HUES64 (cell line): ENCODE data around the gene TJP2.

Experiments used
- H3K27ac ChIP-seq: 2 replicates; pipeline ENCODE4 v1.7.0; 2013; ENCODE audit warnings: low read depth, low read length, inconsistent platforms
- H3K27me3 ChIP-seq: 2 replicates; pipeline ENCODE4 v1.6.1; 2013; ENCODE audit warnings: mild to moderate bottlenecking, low read length; ENCODE audit not compliant: insufficient read depth
- H3K36me3 ChIP-seq: 2 replicates; pipeline ENCODE4 v1.6.1; 2013; ENCODE audit warnings: mild to moderate bottlenecking, low read length; ENCODE audit not compliant: insufficient read depth
- H3K4me1 ChIP-seq: 2 replicates; pipeline ENCODE4 v1.6.1; 2013; ENCODE audit warnings: mild to moderate bottlenecking, low read length, moderate library complexity; ENCODE audit not compliant: insufficient read depth
- H3K4me3 ChIP-seq: 2 replicates; pipeline ENCODE4 v1.5.1; 2013; ENCODE audit warnings: mild to moderate bottlenecking, low read length, moderate library complexity
- H3K9ac ChIP-seq: 2 replicates; pipeline ENCODE4 v1.6.1; 2013; ENCODE audit warnings: mild to moderate bottlenecking, low read depth, low read length
- H3K9me3 ChIP-seq: 2 replicates; pipeline ENCODE4 v1.6.1; 2013; ENCODE audit warnings: low read depth, low read length; ENCODE audit not compliant: insufficient read depth
- WGBS: fragments of 150-250, 120-280 bp; methylation state at CpG from one replicate; pipeline ENCODE4 v1.1.7; 2013; ENCODE audit warnings: missing lambda C conversion rate; 5-methylcytosine and 5-hydroxymethylcytosine counted together

Gene TJP2

GRCh38 chr9:69234683-69235082, 60.6 kb downstream of the TJP2 start:
- peaks cover 37% of the 10 kb centered on the region for H3K4me1 ChIP-seq
- WGBS = 79% methylated on average over 3 of the region's 3 CpGs
- no peak overlapping the region for H3K9ac ChIP-seq
- peaks cover 64% of the 10 kb centered on the region for H3K36me3 ChIP-seq
- H3K9me3 ChIP-seq = no peaks in the 10 kb centered on the region
- H3K27ac ChIP-seq = no peak overlapping the region
- no peaks in the 10 kb centered on the region for H3K27me3 ChIP-seq
- H3K4me3 ChIP-seq = no peak overlapping the region

- Histone ChIP-seq H3K36me3 (peaks cover 67% of the 10 kb centered on the region), H3K9ac (no peak overlapping the region), H3K4me1 (peaks cover 25% of the 10 kb centered on the region), H3K9me3 (no peaks in the 10 kb centered on the region), H3K27me3 (no peaks in the 10 kb centered on the region), H3K27ac (no peak overlapping the region), H3K4me3 (no peak overlapping the region)
- 91% methylated on average over 7 of the region's 7 CpGs for WGBS
These were observed 62.1 kb downstream of the TJP2 start for GRCh38 chr9:69236188-69236587.

GRCh38 chr9:69237702-69238295, 63.7 kb downstream of the TJP2 start:
- WGBS = 94% methylated on average over 4 of the region's 4 CpGs
- Histone ChIP-seq H3K9ac (no peak overlapping the region), H3K36me3 (peaks cover 80% of the 10 kb centered on the region), H3K9me3 (no peaks in the 10 kb centered on the region), H3K27me3 (no peaks in the 10 kb centered on the region), H3K4me1 (peaks cover 9% of the 10 kb centered on the region; the same call in 1 of the 2 replicates), H3K27ac (no peak overlapping the region), H3K4me3 (no peak overlapping the region)

- no peak overlapping the region for H3K27ac ChIP-seq
- no peaks in the 10 kb centered on the region for H3K27me3 ChIP-seq
- 93% methylated on average over 1 of the region's 2 CpGs for whole genome bisulfite sequencing
- no peak overlapping the region for H3K9ac ChIP-seq
- no peaks in the 10 kb centered on the region for H3K4me1 ChIP-seq
- no peaks in the 10 kb centered on the region for H3K9me3 ChIP-seq
- peaks cover 82% of the 10 kb centered on the region for H3K36me3 ChIP-seq
- no peak overlapping the region for H3K4me3 ChIP-seq
These were observed 69.0 kb downstream of the TJP2 start for GRCh38 chr9:69243116-69243515.

- Histone ChIP-seq H3K27me3 (no peaks in the 10 kb centered on the region), H3K9ac (no peak overlapping the region), H3K9me3 (no peaks in the 10 kb centered on the region), H3K36me3 (peaks cover 83% of the 10 kb centered on the region), H3K4me1 (no peaks in the 10 kb centered on the region), H3K27ac (no peak overlapping the region), H3K4me3 (no peak overlapping the region)
- WGBS = 92% methylated on average over 2 of the region's 2 CpGs
These were observed 72.6 kb downstream of the TJP2 start for GRCh38 chr9:69246629-69247028.

GRCh38 chr9:69248005-69248404, 73.9 kb downstream of the TJP2 start:
- H3K9me3 ChIP-seq = no peaks in the 10 kb centered on the region
- no peak overlapping the region for H3K4me3 ChIP-seq
- H3K36me3 ChIP-seq = peaks cover 88% of the 10 kb centered on the region
- 92% methylated on average over 22 of the region's 22 CpGs for WGBS
- H3K27me3 ChIP-seq = no peaks in the 10 kb centered on the region
- H3K9ac ChIP-seq = no peak overlapping the region
- H3K4me1 ChIP-seq = no peaks in the 10 kb centered on the region
- H3K27ac ChIP-seq = no peak overlapping the region

GRCh38 chr9:69249337-69249736, 75.3 kb downstream of the TJP2 start:
- Histone ChIP-seq H3K27ac (no peak overlapping the region), H3K4me1 (no peaks in the 10 kb centered on the region), H3K4me3 (no peak overlapping the region), H3K9me3 (no peaks in the 10 kb centered on the region), H3K9ac (no peak overlapping the region), H3K27me3 (no peaks in the 10 kb centered on the region), H3K36me3 (peaks cover 97% of the 10 kb centered on the region)
- 84% methylated on average over 7 of the region's 7 CpGs for WGBS

GRCh38 chr9:69250681-69251080, 76.6 kb downstream of the TJP2 start:
- Histone ChIP-seq H3K27me3 (no peaks in the 10 kb centered on the region), H3K27ac (no peak overlapping the region), H3K4me3 (no peak overlapping the region), H3K9me3 (no peaks in the 10 kb centered on the region), H3K4me1 (no peaks in the 10 kb centered on the region), H3K36me3 (peaks cover 97% of the 10 kb centered on the region), H3K9ac (no peak overlapping the region)
- 96% methylated on average over 3 of the region's 3 CpGs for WGBS

- Histone ChIP-seq H3K4me3 (no peak overlapping the region), H3K27me3 (no peaks in the 10 kb centered on the region), H3K9ac (no peak overlapping the region), H3K36me3 (peaks cover 85% of the 10 kb centered on the region), H3K27ac (no peak overlapping the region), H3K4me1 (no peaks in the 10 kb centered on the region), H3K9me3 (no peaks in the 10 kb centered on the region)
- 97% methylated on average over 4 of the region's 5 CpGs for WGBS
These were observed 78.4 kb downstream of the TJP2 start for GRCh38 chr9:69252436-69252835.

GRCh38 chr9:69253057-69253456, 79.0 kb downstream of the TJP2 start:
- 95% methylated on average over 4 of the region's 4 CpGs for WGBS
- Histone ChIP-seq H3K9ac (no peak overlapping the region), H3K4me3 (no peak overlapping the region), H3K9me3 (no peaks in the 10 kb centered on the region), H3K27ac (no peak overlapping the region), H3K36me3 (peaks cover 83% of the 10 kb centered on the region), H3K27me3 (no peaks in the 10 kb centered on the region), H3K4me1 (no peaks in the 10 kb centered on the region)

GRCh38 chr9:69254223-69254622, 80.1 kb downstream of the TJP2 start:
- Histone ChIP-seq H3K36me3 (peaks cover 71% of the 10 kb centered on the region), H3K9ac (no peak overlapping the region), H3K9me3 (no peaks in the 10 kb centered on the region), H3K27me3 (no peaks in the 10 kb centered on the region), H3K4me3 (no peak overlapping the region), H3K27ac (no peak overlapping the region), H3K4me1 (no peaks in the 10 kb centered on the region)
- 95% methylated on average over 11 of the region's 11 CpGs for WGBS

- Histone ChIP-seq H3K4me3 (no peak overlapping the region), H3K27me3 (no peaks in the 10 kb centered on the region), H3K9me3 (no peaks in the 10 kb centered on the region), H3K36me3 (peaks cover 60% of the 10 kb centered on the region), H3K4me1 (no peaks in the 10 kb centered on the region), H3K9ac (no peak overlapping the region), H3K27ac (no peak overlapping the region)
- WGBS = 100% methylated on average over 1 of the region's 1 CpG
These were observed 81.5 kb downstream of the TJP2 start for GRCh38 chr9:69255591-69255990.
